IPS-15b (cell line): ENCODE measurements around the gene SGO2.

ENCODE experiments used
- H3K27me3 ChIP-seq: one replicate; pipeline ENCODE4 v1.6.1; 2013; ENCODE audit warnings: low read length; ENCODE audit not compliant: control insufficient read depth, insufficient read depth
- H3K36me3 ChIP-seq: one replicate; pipeline ENCODE4 v1.6.1; 2013; ENCODE audit warnings: low read length; ENCODE audit not compliant: control insufficient read depth, insufficient read depth
- H3K4me1 ChIP-seq: one replicate; pipeline ENCODE4 v1.6.1; 2013; ENCODE audit warnings: mild to moderate bottlenecking, low read length; ENCODE audit not compliant: control insufficient read depth, insufficient read depth
- H3K4me3 ChIP-seq: one replicate; pipeline ENCODE4 v1.5.1; 2013; ENCODE audit warnings: low read depth, low read length
- H3K9ac ChIP-seq: one replicate; pipeline ENCODE4 v1.6.1; 2013; ENCODE audit warnings: low read depth, mild to moderate bottlenecking, low read length
- H3K9me3 ChIP-seq: one replicate; pipeline ENCODE4 v1.6.1; 2013; ENCODE audit warnings: mild to moderate bottlenecking, low read length; ENCODE audit not compliant: control insufficient read depth, insufficient read depth

SGO2 gene

GRCh38 chr2:200585340-200585729 is 59.3 kb downstream of the SGO2 start:
- Histone ChIP-seq H3K4me1 (peaks cover 3% of the 10 kb centered on the region), H3K9ac (peak overlapping the region; percentile 26), H3K27me3 (peaks cover 19% of the 10 kb centered on the region), H3K36me3 (no peaks in the 10 kb centered on the region), H3K9me3 (no peaks in the 10 kb centered on the region), H3K4me3 (peak overlapping the region; percentile 70)

DNA sequence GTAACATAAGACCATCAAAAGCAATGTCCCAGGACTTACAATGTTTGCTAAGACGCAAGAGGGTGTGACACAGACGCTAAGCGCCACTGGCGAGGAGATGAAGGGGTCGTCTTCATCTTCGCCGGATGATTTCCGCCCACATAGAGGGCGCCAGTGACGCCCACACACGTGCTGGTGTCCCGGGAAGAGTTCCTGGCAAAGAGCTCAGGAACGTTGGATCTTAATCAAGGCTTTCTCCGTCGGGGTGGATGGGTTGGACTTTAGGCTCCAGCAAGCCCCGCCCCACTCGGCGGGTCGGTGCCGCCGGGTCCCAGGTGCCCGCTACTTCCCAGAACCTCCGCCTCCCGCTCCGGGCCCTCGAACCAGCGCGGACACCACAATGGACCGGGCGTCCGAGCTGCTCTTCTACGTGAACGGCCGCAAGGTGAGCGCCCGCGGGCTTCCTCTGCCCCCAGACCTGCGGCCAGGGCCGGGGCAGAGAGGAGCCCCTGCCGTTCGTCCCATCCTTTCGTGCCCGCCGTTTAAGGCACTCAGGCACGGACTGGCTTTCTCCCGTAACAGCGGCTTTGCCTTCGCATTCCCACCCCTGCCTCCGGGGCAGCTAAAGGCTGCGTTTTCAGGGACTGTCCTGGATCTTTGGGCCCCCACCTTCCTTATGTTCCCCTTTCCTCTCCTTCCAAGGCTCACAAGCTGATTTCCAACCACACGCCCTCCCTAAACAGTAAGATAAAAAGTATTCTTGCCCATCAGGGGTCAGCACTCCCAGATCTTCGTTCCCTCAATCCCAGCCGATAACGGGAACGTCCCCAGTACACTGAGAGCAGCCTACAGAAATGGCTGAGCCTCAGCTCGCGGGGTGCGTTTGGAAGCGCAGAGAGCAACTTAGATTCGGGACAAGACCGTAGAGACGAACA is 60.0 kb downstream of the SGO2 start, which contains the start of gene AOX1:
Gene AOX1, plus strand, starts transcription at position 285 of the 914 bp plus-strand sequence. Its CDS starts 95 bp downstream, at position 380.
- Histone ChIP-seq H3K36me3 (no peaks in the 10 kb centered on the region), H3K9ac (peak within 1 kb of the TSS; percentile 38), H3K4me3 (peak within 1 kb of the TSS; percentile 70), H3K4me1 (peaks cover 3% of the 10 kb centered on the region), H3K9me3 (no peaks in the 10 kb centered on the region), H3K27me3 (peaks cover 19% of the 10 kb centered on the region)

DNA sequence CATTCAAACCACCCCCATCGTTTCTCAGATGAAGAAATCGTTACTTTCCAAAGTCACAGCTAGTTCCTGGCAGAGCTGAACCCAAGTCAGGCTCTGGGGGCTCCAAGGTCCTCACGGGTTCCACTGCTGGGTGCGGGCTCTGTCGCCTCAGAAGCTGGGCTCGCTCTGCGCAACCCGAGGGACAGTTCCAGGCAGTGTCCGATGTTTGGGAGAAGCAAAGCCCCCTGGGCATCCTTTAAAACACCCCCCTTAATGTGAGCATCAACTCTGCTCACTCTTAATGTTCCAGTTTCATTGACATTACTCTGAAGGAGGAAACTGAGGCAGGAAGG is 60.6 kb downstream of the SGO2 start:
- no peaks in the 10 kb centered on the region for H3K9me3 ChIP-seq
- peak overlapping the region; percentile 38 for H3K9ac ChIP-seq
- peak overlapping the region; percentile 70 for H3K4me3 ChIP-seq
- H3K27me3 ChIP-seq: peaks cover 19% of the 10 kb centered on the region
- peaks cover 3% of the 10 kb centered on the region for H3K4me1 ChIP-seq
- H3K36me3 ChIP-seq: no peaks in the 10 kb centered on the region

DNA sequence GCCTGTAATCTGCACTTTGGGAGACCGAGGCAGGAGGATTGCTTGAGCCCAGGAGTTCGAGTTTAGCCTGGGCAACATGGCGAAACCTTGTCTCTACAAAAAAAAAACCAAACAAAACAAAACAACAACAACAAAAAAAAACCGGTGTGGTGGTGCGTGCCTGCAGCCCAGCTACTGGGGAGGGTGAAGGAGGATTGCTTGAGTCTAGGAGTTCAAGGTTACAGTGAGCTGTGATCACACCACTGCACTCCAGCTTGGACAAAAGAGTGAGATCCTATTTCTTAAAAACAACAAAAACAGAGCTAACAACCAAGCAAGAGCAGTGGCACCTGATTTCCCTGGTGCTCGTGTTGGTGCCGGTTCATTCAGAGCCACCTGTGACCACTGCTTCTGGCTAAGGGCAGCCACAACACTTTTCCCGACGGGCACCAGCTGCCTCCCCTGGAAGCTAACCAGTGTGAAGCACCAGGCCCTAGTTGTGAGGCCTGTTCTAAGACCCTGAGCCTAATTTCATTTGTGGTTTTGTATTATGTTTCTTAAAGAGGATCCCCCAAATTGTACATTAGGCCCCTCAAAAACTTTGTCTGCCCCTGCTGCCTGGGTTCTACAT is 61.1 kb downstream of the SGO2 start:
- Histone ChIP-seq H3K36me3 (no peaks in the 10 kb centered on the region), H3K4me3 (peak overlapping the region; percentile 70), H3K27me3 (peaks cover 19% of the 10 kb centered on the region), H3K4me1 (peaks cover 3% of the 10 kb centered on the region), H3K9ac (no peak overlapping the region), H3K9me3 (no peaks in the 10 kb centered on the region)

DNA sequence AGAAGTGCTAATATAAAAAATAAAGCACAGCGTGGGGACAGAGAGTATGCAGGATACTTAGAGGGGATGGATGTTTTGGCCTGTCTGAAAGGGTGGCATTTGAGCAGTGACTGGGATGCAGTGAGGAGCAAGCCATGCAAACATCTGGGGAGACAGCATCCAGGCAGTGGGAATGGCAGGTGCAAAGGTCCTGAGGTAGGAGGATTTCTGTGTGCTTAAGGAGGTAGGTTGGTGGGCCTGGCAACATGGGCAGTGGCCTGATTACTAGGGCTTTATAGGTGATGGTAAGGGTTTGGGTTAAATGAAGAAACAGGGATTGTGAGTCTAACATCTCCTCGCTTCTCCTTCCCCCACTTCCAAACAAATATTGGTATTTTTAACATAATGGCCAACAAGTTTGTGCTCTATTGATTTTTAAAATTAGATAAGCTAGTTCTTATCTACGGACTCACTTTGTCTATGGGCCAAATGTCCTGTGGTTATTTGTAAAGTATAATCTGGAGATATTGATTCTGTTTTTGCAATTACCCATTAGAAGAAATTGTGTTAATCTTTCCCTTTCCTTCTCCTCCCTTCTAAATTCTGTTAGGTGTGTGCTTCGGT is 62.2 kb downstream of the SGO2 start:
- H3K27me3 ChIP-seq: peaks cover 19% of the 10 kb centered on the region
- peaks cover 3% of the 10 kb centered on the region for H3K4me1 ChIP-seq
- H3K9ac ChIP-seq: no peak overlapping the region
- no peaks in the 10 kb centered on the region for H3K9me3 ChIP-seq
- no peaks in the 10 kb centered on the region for H3K36me3 ChIP-seq
- no peak overlapping the region for H3K4me3 ChIP-seq

GRCh38 chr2:200590090-200590489 is 64.1 kb downstream of the SGO2 start:
- no peaks in the 10 kb centered on the region for H3K9me3 ChIP-seq
- H3K9ac ChIP-seq: no peak overlapping the region
- H3K4me3 ChIP-seq: no peak overlapping the region
- peaks cover 19% of the 10 kb centered on the region for H3K27me3 ChIP-seq
- no peaks in the 10 kb centered on the region for H3K36me3 ChIP-seq
- peaks cover 3% of the 10 kb centered on the region for H3K4me1 ChIP-seq

- Histone ChIP-seq H3K36me3 (no peaks in the 10 kb centered on the region), H3K4me3 (no peak overlapping the region), H3K9me3 (no peaks in the 10 kb centered on the region), H3K4me1 (no peaks in the 10 kb centered on the region), H3K9ac (no peak overlapping the region), H3K27me3 (peaks cover 18% of the 10 kb centered on the region)
Measured at GRCh38 chr2:200591308-200591707, 65.3 kb downstream of the SGO2 start.

- no peaks in the 10 kb centered on the region for H3K9me3 ChIP-seq
- no peak overlapping the region for H3K4me3 ChIP-seq
- no peak overlapping the region for H3K9ac ChIP-seq
- no peaks in the 10 kb centered on the region for H3K4me1 ChIP-seq
- H3K36me3 ChIP-seq: no peaks in the 10 kb centered on the region
- peaks cover 6% of the 10 kb centered on the region for H3K27me3 ChIP-seq
Measured at GRCh38 chr2:200592406-200593075, 66.5 kb downstream of the SGO2 start.

GRCh38 chr2:200593905-200594304 is 67.9 kb downstream of the SGO2 start:
- Histone ChIP-seq H3K36me3 (no peaks in the 10 kb centered on the region), H3K9me3 (no peaks in the 10 kb centered on the region), H3K4me3 (no peak overlapping the region), H3K9ac (no peak overlapping the region), H3K4me1 (no peaks in the 10 kb centered on the region), H3K27me3 (no peaks in the 10 kb centered on the region)

DNA sequence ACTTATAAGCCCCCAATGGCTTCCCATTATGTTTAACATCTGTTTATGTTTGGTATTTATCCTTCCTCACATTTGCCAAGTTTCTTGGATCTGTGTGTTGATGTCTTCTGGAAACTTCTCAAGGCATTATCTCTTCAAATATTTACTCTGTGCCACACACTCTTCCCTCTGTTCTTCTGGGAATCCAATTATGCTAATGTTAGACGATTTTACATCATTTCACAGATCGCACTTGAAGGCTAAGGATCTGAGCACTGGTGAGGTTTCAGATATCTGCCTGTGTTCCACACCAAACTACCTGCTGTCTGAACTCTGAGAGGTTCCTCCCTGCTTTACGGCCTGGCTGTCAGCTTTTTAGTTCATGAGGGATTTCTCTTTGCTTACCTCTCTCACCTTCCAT is 69.9 kb downstream of the SGO2 start:
- Histone ChIP-seq H3K9ac (no peak overlapping the region), H3K9me3 (no peaks in the 10 kb centered on the region), H3K4me1 (no peaks in the 10 kb centered on the region), H3K36me3 (no peaks in the 10 kb centered on the region), H3K4me3 (no peak overlapping the region), H3K27me3 (no peaks in the 10 kb centered on the region)

DNA sequence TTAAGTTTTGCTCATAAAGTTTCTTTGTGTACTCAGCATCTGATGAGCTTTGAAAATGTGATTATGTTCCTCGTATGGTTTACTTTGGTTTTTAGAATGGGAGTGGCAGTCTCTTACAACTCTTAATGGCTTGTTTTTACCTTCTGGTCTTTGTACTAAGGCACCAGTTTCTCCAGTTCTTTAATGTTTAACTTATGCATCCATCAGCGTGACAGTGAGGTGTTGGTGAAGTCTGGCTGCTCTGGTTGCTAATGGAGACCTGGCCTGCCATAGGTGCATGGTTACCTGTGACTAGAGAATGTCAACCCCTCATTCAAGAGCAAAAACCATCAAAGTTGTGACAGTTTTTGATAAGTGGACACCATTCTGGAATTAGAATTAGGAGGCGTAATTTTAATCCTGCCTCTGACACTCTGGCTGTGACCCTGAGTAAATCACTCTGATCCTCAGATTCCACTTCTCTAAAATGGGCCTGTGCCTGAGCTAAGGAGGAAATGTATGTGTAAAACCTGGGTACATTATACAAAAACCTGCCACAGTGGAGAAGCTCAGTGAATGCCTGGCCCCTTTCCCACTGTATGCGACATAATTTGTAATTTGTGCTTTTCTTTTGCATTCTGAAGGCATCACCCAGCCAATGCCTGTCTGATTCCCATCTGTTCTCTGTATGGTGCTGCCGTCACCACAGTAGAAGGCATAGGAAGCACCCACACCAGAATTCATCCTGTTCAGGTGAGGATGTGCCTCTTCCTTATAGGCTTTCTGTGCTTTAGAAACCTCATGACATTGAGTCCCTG is 71.0 kb downstream of the SGO2 start:
- no peak overlapping the region for H3K9ac ChIP-seq
- no peaks in the 10 kb centered on the region for H3K27me3 ChIP-seq
- no peaks in the 10 kb centered on the region for H3K4me1 ChIP-seq
- H3K4me3 ChIP-seq: no peak overlapping the region
- H3K36me3 ChIP-seq: no peaks in the 10 kb centered on the region
- H3K9me3 ChIP-seq: no peaks in the 10 kb centered on the region
